GM08714 (cell line): ENCODE measurements around the gene SLX4IP.

Source experiments
- H3K4me3 ChIP-seq: fragments of 200-500 bp; sonication (Bioruptor generic); 2 replicates; pipeline ENCODE4 v1.5.1; 2014; ENCODE audit warnings: mild to moderate bottlenecking, low read length, inconsistent platforms
- ZNF274 ChIP-seq: IDR thresholded peaks from 2 replicates; pipeline ENCODE4 v1.6.1; 2012; ENCODE audit warnings: mild to moderate bottlenecking, low read depth, low read length

Gene SLX4IP

DNA sequence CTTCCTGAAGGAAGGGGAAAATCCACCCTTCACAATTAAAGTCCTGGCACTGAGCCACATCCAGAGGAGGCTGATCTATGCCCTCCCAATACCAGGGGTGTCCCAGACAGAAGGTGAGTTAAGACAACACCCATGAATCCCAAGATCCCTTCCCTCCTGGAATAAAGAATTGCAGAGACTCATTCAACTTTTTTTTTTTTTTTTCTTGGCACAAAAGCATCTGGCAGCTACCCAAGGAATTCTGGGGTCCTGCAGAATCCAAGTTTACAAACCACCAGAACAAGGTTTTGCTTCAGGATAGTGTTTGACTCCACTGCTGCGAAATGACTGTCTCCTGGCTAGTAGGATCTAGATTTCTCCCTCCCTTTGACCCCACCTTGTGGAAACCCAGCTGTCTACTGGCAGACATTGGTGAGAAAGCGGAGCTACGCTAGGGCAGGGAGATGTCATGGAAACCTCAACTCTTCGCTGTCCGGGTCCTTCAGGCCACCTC is 201.3 kb downstream of the SLX4IP start:
- no peak overlapping the region for H3K4me3 ChIP-seq
- TF ChIP-seq ZNF274: no peak

DNA sequence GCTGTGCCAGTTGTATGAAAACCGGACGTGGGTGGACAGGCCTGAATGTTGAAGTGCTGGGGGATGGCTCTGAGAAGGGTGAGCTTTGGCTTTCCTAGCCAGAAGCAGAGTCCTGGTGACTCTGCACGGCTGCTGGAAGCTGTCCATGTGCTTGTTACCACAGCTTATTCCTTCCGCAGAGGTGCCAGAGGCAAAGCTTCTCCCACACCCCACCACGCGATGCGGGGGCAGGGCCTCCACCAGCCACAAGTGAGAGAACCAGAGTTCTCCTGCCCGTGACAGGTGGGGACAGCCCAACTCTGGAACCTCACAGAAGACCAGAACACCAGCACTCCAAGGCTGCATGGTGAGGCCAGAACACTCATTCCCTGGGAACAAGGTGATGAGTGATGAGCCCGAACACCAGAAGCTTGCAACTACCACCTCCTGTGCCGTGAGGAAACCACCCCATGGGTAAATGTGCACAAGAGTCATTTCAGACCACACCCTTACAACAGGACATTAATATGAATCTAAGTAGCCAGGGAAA is 202.0 kb downstream of the SLX4IP start:
- no peak for TF ChIP-seq ZNF274

GRCh38 chr20:10637563-10637962 is 202.5 kb downstream of the SLX4IP start:
- no peak for TF ChIP-seq ZNF274
- no peak overlapping the region for H3K4me3 ChIP-seq

More for the DNA sequence above, 202.0 kb downstream of the SLX4IP start:
- no peak overlapping the region for H3K4me3 ChIP-seq

- H3K4me3 ChIP-seq: no peak overlapping the region
- no peak for TF ChIP-seq ZNF274
These were observed 204.1 kb downstream of the SLX4IP start for GRCh38 chr20:10639077-10639736.

GRCh38 chr20:10639737-10640556 is 204.8 kb downstream of the SLX4IP start:
- no peak overlapping the region for H3K4me3 ChIP-seq
- no peak for TF ChIP-seq ZNF274

- H3K4me3 ChIP-seq: no peak overlapping the region
- no peak for TF ChIP-seq ZNF274
These were observed 205.8 kb downstream of the SLX4IP start for GRCh38 chr20:10640897-10641296.

GRCh38 chr20:10641467-10641866 is 206.4 kb downstream of the SLX4IP start:
- no peak for TF ChIP-seq ZNF274
- H3K4me3 ChIP-seq: no peak overlapping the region

GRCh38 chr20:10641893-10642292 is 206.8 kb downstream of the SLX4IP start:
- no peak for TF ChIP-seq ZNF274

DNA sequence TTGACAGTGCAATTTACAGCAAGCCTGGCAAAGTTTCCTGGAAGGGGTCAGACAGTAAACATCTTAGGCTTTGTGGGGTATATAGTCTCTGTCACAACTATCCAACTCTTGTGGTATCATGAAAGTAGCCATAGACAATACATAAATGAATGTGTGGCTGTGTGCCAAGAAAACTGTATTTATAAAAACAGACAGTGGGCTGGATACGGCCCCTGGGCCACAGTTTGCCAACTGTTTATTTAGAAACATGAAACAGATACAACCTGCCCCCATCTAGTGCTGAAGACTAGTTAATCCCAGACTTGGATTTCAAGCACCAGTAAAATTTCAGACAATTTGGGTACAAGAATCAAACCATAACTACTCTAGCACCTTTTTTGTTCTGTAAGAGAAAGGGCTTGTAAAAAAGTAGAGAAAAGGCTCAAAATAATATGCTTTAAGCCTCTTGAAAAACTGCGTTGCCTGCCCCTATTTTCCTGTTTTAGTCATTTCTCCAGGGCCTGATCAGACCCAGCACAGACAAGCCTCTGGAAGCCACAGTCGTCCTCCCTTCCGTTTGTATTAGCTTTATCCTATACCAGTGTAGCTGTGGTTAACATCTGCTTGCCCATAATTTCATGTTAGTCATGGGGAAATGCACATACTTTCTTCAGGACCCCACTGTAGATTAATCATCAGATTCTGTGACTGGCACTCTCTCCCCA is 207.9 kb downstream of the SLX4IP start:
- no peak for TF ChIP-seq ZNF274
- H3K4me3 ChIP-seq: no peak overlapping the region

More at GRCh38 chr20:10641893-10642292, 206.8 kb downstream of the SLX4IP start:
- no peak overlapping the region for H3K4me3 ChIP-seq

DNA sequence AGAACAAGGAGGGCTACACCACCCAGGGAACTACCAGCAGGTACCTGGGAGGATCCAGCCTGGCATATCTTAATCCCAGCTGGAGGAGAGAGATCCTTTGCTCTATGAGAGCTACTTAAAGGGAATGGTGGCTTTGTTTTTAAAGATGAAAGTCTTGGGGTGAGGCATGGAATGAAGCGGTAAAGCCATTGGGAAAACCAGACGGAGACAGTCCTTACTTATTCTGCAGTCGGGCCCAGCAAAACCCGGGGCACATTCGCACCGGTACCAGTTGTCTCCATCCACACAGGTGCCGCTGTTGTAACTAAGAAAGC is 208.4 kb downstream of the SLX4IP start:
- no peak overlapping the region for H3K4me3 ChIP-seq
- no peak for TF ChIP-seq ZNF274

DNA sequence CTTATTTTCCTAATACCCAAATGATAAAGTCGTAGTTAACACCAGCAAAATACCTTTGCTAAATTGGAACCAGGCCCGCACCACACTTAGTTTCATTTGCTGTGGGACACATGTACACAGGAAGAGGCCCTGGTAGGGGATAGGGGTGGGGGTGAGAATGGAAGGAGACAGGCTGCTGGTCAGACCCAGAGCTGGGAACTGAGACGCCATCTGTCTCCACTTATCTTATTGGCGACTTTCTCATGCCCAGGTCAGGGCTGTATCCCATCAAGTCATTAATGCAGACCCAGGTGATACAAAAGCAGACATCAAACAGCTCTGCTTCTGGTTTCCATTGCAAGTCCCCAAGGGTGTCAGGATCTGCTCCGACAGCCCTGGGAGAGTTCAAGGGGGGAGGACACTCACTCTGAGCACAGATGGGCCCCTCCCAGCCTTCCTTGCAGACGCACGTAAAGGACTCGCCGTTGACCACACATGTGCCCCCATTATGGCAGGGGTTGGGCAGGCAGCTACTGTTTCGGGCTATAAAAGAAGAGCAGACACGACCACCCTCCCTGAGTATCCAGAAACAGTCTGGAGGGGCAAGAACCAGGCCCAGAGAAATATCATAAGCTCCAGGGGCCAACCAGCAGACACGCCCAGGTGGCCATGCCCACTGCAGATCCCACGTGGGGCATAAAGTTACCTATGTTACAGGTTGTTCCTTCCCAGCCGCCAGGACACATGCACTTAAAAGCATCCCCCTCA is 209.5 kb downstream of the SLX4IP start:
- TF ChIP-seq ZNF274: no peak

DNA sequence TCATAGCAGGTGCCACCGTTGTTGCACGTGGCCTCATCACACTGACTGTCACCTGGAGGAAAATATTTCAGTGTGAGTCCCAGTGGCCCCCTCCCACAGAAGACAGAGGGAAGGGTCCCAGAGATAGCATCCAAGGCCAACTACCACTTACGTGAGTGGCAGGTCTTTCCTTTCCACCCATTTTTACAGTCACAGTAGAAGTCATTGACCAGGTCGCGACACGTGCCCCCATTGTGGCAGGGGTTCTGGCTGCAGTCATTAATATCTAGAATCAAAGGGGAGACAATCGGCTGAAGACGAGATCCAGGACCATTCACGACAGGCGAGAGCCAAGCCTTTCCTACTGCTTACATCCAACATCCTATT is 210.1 kb downstream of the SLX4IP start:
- no peak overlapping the region for H3K4me3 ChIP-seq
- no peak for TF ChIP-seq ZNF274

More for the DNA sequence above, 209.5 kb downstream of the SLX4IP start:
- no peak overlapping the region for H3K4me3 ChIP-seq

- no peak overlapping the region for H3K4me3 ChIP-seq
- TF ChIP-seq ZNF274: no peak
These were observed 210.9 kb downstream of the SLX4IP start for GRCh38 chr20:10646006-10646405.
